ENCODE measurements around the gene ZNF280C. TPM values are rescaled to one million over a fixed set of nuclear protein-coding genes. Genes with fewer than 3 reads are reported as not detected.
"Not testable (repeated sequence)": the region's sequence is repeated elsewhere in the genome, so short reads cannot be mapped to it uniquely, and the experiment has no call there.

ZNF280C gene
- total and polyA plus RNA-seq, 12 donors = 0.39 to 2.4 (median 1.6) TPM

- intact Hi-C loops (cut with DNase I) = no loop called here
- no peaks in the 10 kb centered on the region for H3K27me3 ChIP-seq
- no peak for DNase-seq
- H3K4me3 ChIP-seq = no peak overlapping the region
- 84 to 98% methylated on average over 2 of the region's 2 CpGs for WGBS, 2 donors
- peaks cover 0 to 58% (median 0%) of the 10 kb centered on the region in 9 donors for H3K36me3 ChIP-seq
- no peaks in the 10 kb centered on the region for H3K4me1 ChIP-seq
- no peak overlapping the region for H3K27ac ChIP-seq
- TF ChIP-seq CTCF (IDR thresholded peaks at IDR 0.05) = no peak
- H3K9me3 ChIP-seq = no peaks in the 10 kb centered on the region
- no peak for ATAC-seq
Observed at GRCh38 chrX:130246084-130246483, 22.6 kb downstream of the ZNF280C start.

DNA sequence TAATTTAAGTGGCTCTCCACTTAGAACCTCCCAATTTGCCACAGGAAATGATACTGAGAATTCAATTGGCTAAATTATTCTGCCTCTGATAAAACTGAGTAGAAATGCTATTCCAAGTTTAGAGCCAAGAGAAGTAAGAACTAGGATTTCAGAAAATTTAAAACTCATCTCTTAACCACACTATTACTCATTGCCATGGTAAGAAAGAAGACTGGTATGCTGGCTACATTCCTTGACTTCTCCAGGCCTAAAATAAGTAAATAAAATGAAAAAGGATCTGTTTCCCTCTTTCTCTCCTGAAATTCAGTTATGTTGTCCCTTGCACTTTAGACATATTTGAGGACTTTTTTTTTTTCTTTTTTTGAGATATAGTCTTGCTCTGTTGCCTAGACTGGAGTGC is 23.3 kb downstream of the ZNF280C start:
- no peak for TF ChIP-seq CTCF (IDR thresholded peaks at IDR 0.05)
- intact Hi-C loops (cut with DNase I) = no loop called here
- no peak for ATAC-seq
- Histone ChIP-seq H3K36me3 (peaks cover 0 to 65% (median 0%) of the 10 kb centered on the region in 9 donors), H3K4me3 (no peak overlapping the region), H3K4me1 (no peaks in the 10 kb centered on the region), H3K9me3 (no peaks in the 10 kb centered on the region), H3K27me3 (no peaks in the 10 kb centered on the region), H3K27ac (no peak overlapping the region)
- no peak for DNase-seq

DNA sequence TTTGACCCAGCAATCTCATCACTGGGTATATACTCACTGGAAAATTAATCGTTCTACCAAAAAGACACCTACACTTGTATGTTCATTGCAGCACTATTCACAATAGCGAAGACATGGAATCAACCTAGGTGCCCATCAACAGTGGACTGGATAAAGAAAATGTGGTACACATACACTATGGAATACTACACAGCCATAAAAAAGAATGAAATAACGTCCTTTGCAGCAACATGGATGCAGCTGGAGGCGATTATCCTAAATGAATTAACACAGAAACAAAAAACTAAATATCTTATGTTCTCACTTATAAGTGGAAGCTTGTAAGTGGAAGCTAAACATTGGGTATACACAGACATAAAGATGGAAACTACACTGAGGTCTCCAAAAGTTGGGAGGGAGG is 37.5 kb downstream of the ZNF280C start:
- H3K27me3 ChIP-seq; intact Hi-C loops (cut with DNase I); H3K9me3 ChIP-seq; H3K4me1 ChIP-seq; H3K4me3 ChIP-seq; H3K27ac ChIP-seq; ATAC-seq; DNase-seq: not testable (repeated sequence)
- peaks cover 0 to 91% (median 0%) of the 10 kb centered on the region in 9 donors for H3K36me3 ChIP-seq
- 95 to 96% methylated on average over 4 of the region's 4 CpGs for WGBS, 2 donors

GRCh38 chrX:130228871-130229270 is 39.8 kb downstream of the ZNF280C start:
- Histone ChIP-seq H3K4me1 (no peaks in the 10 kb centered on the region), H3K36me3 (peaks cover 0 to 87% (median 0%) of the 10 kb centered on the region in 9 donors), H3K27me3 (no peaks in the 10 kb centered on the region), H3K9me3 (no peaks in the 10 kb centered on the region), H3K27ac (no peak overlapping the region), H3K4me3 (no peak overlapping the region)
- ATAC-seq (no peak), DNase-seq (no peak)
- TF ChIP-seq CTCF (IDR thresholded peaks at IDR 0.05) = no peak
- intact Hi-C loops (cut with DNase I) = no loop called here
- 92 to 98% methylated on average over 2 of the region's 2 CpGs for WGBS, 2 donors

DNA sequence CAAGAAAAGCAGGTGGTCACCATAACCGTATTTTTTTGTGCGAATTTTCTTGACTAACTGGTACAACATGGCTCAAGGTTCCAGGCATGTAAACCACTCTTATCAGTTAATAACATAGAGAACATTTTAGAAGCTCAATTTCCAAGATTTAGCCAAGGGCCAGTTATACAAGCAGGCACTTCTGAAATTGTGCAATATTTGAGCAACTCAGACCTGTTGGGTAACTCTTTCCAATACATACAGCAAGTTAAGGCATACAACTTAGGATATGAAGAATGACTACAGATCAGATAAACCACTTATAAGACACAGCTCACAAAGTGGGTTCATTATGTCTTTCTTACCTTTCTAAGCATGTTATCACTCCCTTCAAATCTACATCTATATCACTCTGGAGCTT is 43.9 kb downstream of the ZNF280C start:
- intact Hi-C loops (cut with DNase I) = no loop called here
- ATAC-seq = no peak
- Histone ChIP-seq H3K27ac (no peak overlapping the region), H3K4me3 (no peak overlapping the region), H3K4me1 (no peaks in the 10 kb centered on the region), H3K36me3 (peaks cover 0 to 61% (median 0%) of the 10 kb centered on the region in 9 donors), H3K9me3 (no peaks in the 10 kb centered on the region), H3K27me3 (no peaks in the 10 kb centered on the region)
- no peak for DNase-seq
- 97% methylated on average over 2 of the region's 2 CpGs for WGBS, 2 donors
- no peak for TF ChIP-seq CTCF (IDR thresholded peaks at IDR 0.05)
